GM21528 (cell line): Measurements from ENCODE around the gene CFDP1.
"Not testable (repeated sequence)": the region's sequence is repeated elsewhere in the genome, so short reads cannot be mapped to it uniquely, and the experiment has no call there.

Experiments used
- ATAC-seq: cut with Tn5 transposase; IDR thresholded peaks from one replicate; pipeline ENCODE4 v1.9.1; 2021; ENCODE audit warnings: mild to moderate bottlenecking, moderate library complexity; ENCODE audit not compliant: unreplicated experiment, low FRiP score

The CFDP1 gene

GRCh38 chr16:75459691-75460090, 26.4 kb upstream of the CFDP1 start:
- ATAC-seq, result no peak

GRCh38 chr16:75458439-75458838, 25.1 kb upstream of the CFDP1 start:
- no peak for ATAC-seq

GRCh38 chr16:75458029-75458428, 24.7 kb upstream of the CFDP1 start:
- no peak for ATAC-seq

- ATAC-seq, result no peak
Observed at GRCh38 chr16:75457485-75458021, 24.2 kb upstream of the CFDP1 start.

GRCh38 chr16:75456971-75457370, 23.7 kb upstream of the CFDP1 start:
- no peak for ATAC-seq

GRCh38 chr16:75456486-75456885, 23.2 kb upstream of the CFDP1 start:
- ATAC-seq, result not testable (repeated sequence)

- no peak for ATAC-seq
Observed at GRCh38 chr16:75455677-75456076, 22.4 kb upstream of the CFDP1 start.

- no peak for ATAC-seq
Observed at GRCh38 chr16:75452464-75453190, 19.3 kb upstream of the CFDP1 start.

GRCh38 chr16:75446416-75446815, 13.1 kb upstream of the CFDP1 start:
- ATAC-seq, result no peak

GRCh38 chr16:75445298-75445697, 12.0 kb upstream of the CFDP1 start:
- ATAC-seq, result no peak

GRCh38 chr16:75443298-75443697, 10.0 kb upstream of the CFDP1 start:
- ATAC-seq, result no peak

- peak; percentile 73 for ATAC-seq
Observed at GRCh38 chr16:75433732-75434413, 570 bp upstream of the CFDP1 start.

- ATAC-seq, result no peak
Observed at GRCh38 chr16:75429621-75430403, 3.5 kb downstream of the CFDP1 start.

- ATAC-seq, result not testable (repeated sequence)
Observed at GRCh38 chr16:75426524-75426923, 6.8 kb downstream of the CFDP1 start.

- ATAC-seq, result not testable (repeated sequence)
Observed at GRCh38 chr16:75424105-75424762, 9.1 kb downstream of the CFDP1 start.

- no peak for ATAC-seq
Observed at GRCh38 chr16:75423723-75424104, 9.6 kb downstream of the CFDP1 start.

- no peak for ATAC-seq
Observed at GRCh38 chr16:75421820-75422126, 11.5 kb downstream of the CFDP1 start.

GRCh38 chr16:75420987-75421819, 12.1 kb downstream of the CFDP1 start:
- no peak for ATAC-seq

- ATAC-seq, result no peak
Observed at GRCh38 chr16:75416904-75417565, 16.3 kb downstream of the CFDP1 start.
